WERI-Rb-1 (cell line): ENCODE measurements around the gene TMEM255B.

Experiments
- DNase-seq: peaks from one replicate; pipeline ENCODE4 v3.0.0-alpha.2; 2020
- H3K27ac ChIP-seq: fragments of 250-450 bp; sonication (Bioruptor Pico); 2 replicates; pipeline ENCODE4 v1.5.1; 2020; ENCODE audit warnings: mild to moderate bottlenecking, moderate library complexity
- H3K27me3 ChIP-seq: fragments of 250-450 bp; sonication (Bioruptor Pico); 2 replicates; pipeline ENCODE4 v1.5.1; 2021; ENCODE audit warnings: mild to moderate bottlenecking, low read depth, moderate library complexity; ENCODE audit not compliant: insufficient read depth, severe bottlenecking
- H3K36me3 ChIP-seq: fragments of 250-450 bp; sonication (Bioruptor Pico); 2 replicates; pipeline ENCODE4 v1.5.1; 2020; ENCODE audit warnings: mild to moderate bottlenecking, moderate library complexity
- H3K4me3 ChIP-seq: 2 replicates; pipeline ENCODE4 v1.5.1; 2011; ENCODE audit warnings: low read depth, mild to moderate bottlenecking, control low read depth, low read length
- H3K9me3 ChIP-seq: fragments of 250-450 bp; sonication (Bioruptor Pico); 2 replicates; pipeline ENCODE4 v1.5.1; 2021; ENCODE audit warnings: mild to moderate bottlenecking, moderate library complexity; ENCODE audit not compliant: severe bottlenecking
- CTCF ChIP-seq: IDR thresholded peaks from 2 replicates; pipeline ENCODE4 v1.5.1; 2011; ENCODE audit warnings: low read depth, mild to moderate bottlenecking, control low read depth, inconsistent platforms, low read length

The TMEM255B gene

GRCh38 chr13:113857531-113858195 lies 98.6 kb downstream of the TMEM255B start:
- Histone ChIP-seq H3K27ac (no peak overlapping the region), H3K9me3 (no peaks in the 10 kb centered on the region), H3K36me3 (peaks cover 10% of the 10 kb centered on the region), H3K4me3 (no peak overlapping the region), H3K27me3 (no peaks in the 10 kb centered on the region)
- no peak for DNase-seq
- no peak for TF ChIP-seq CTCF

- no peaks in the 10 kb centered on the region for H3K9me3 ChIP-seq
- peak overlapping the region; percentile 46 for H3K27ac ChIP-seq
- no peak for DNase-seq
- H3K36me3 ChIP-seq, result peaks cover 10% of the 10 kb centered on the region
- TF ChIP-seq CTCF, result no peak
- H3K4me3 ChIP-seq, result no peak overlapping the region
- no peaks in the 10 kb centered on the region for H3K27me3 ChIP-seq
Measured at GRCh38 chr13:113859311-113860050, 100.5 kb downstream of the TMEM255B start.

- no peak for TF ChIP-seq CTCF
- peaks cover 10% of the 10 kb centered on the region for H3K36me3 ChIP-seq
- H3K27ac ChIP-seq, result peak overlapping the region; percentile 46
- peak; percentile 64 for DNase-seq
- H3K27me3 ChIP-seq, result no peaks in the 10 kb centered on the region
- H3K4me3 ChIP-seq, result no peak overlapping the region
- H3K9me3 ChIP-seq, result no peaks in the 10 kb centered on the region
Measured at GRCh38 chr13:113860051-113860664, 101.1 kb downstream of the TMEM255B start.

- no peaks in the 10 kb centered on the region for H3K27me3 ChIP-seq
- H3K27ac ChIP-seq, result peak overlapping the region; percentile 46
- peaks cover 10% of the 10 kb centered on the region for H3K36me3 ChIP-seq
- peak; percentile 62 for DNase-seq
- H3K4me3 ChIP-seq, result no peak overlapping the region
- no peaks in the 10 kb centered on the region for H3K9me3 ChIP-seq
- TF ChIP-seq CTCF, result no peak
Measured at GRCh38 chr13:113860665-113861432, 101.8 kb downstream of the TMEM255B start.

GRCh38 chr13:113861433-113862030 lies 102.5 kb downstream of the TMEM255B start:
- no peak for TF ChIP-seq CTCF
- H3K36me3 ChIP-seq, result peaks cover 10% of the 10 kb centered on the region
- no peaks in the 10 kb centered on the region for H3K9me3 ChIP-seq
- DNase-seq, result no peak
- H3K27me3 ChIP-seq, result no peaks in the 10 kb centered on the region
- H3K27ac ChIP-seq, result no peak overlapping the region
- H3K4me3 ChIP-seq, result no peak overlapping the region
